B cell (primary cell): ENCODE data around the gene PPP1R36. TPM values are rescaled to one million over a fixed set of nuclear protein-coding genes. Genes with fewer than 3 reads are reported as not detected.
"Not testable (repeated sequence)": the region's sequence is repeated elsewhere in the genome, so short reads cannot be mapped to it uniquely, and the experiment has no call there.

Experiments
- ATAC-seq: fragments of 200-7000 bp; cut with Tn5 transposase; one replicate; pipeline ENCODE4 v1.10.0; 2021; ENCODE audit warnings: low read depth, mild to moderate bottlenecking, moderate number of reproducible peaks, moderate library complexity
- CTCF ChIA-PET: fragments of 350-600 bp; sonication (Branson Sonifier 250); formaldehyde crosslinking; loops from one replicate; lab custom pipeline; 2021; ENCODE audit warnings: antibody characterized with exemption, inconsistent platforms; lab: Charles Lee
- POLR2A ChIA-PET: fragments of 350-600 bp; sonication (Branson Sonifier 250); formaldehyde crosslinking; loops from one replicate; lab custom pipeline; 2021; ENCODE audit warnings: antibody characterized with exemption; lab: Charles Lee
- DNase-seq: peaks from one replicate; pipeline ENCODE4 v3.0.0; 2013
- H2AFZ ChIP-seq: 2 replicates; pipeline ENCODE4 v1.6.1; 2012; ENCODE audit warnings: mild to moderate bottlenecking, low read depth, low read length; ENCODE audit not compliant: insufficient read depth, poor library complexity, severe bottlenecking
- H3K27ac ChIP-seq, 2 donors: 1 replicate in 1 of 2; 2 replicates in 1 of 2; pipeline ENCODE4 v1.5.1; 2012 to 2013; ENCODE audit warnings: low read length in 2 of 2, mild to moderate bottlenecking in 2 of 2, moderate library complexity in 1 of 2
- H3K27me3 ChIP-seq, 4 experiments: fragments of 200-600 bp in 1 of 4; sonication (generic) in 1 of 4; replicated peaks in 1 of 4; 1 replicate in 2 of 4; 2 replicates in 2 of 4; pipeline versions ENCODE4 v1.6.1 to v1.7.0; 2013 to 2016; ENCODE audit warnings: low read length in 3 of 4, mild to moderate bottlenecking in 2 of 4, mixed read lengths in 1 of 4, moderate library complexity in 1 of 4; ENCODE audit not compliant: insufficient read depth in 4 of 4, control insufficient read depth in 3 of 4; ENCODE audit errors: control extremely low read depth in 1 of 4
- H3K36me3 ChIP-seq, 2 experiments: replicated peaks in 1 of 2; 1 replicate in 1 of 2; 2 replicates in 1 of 2; pipeline versions ENCODE4 v1.6.1 to v1.7.1; 2013; ENCODE audit warnings: low read length in 1 of 2; ENCODE audit not compliant: insufficient read depth in 2 of 2, control insufficient read depth in 1 of 2; ENCODE audit errors: control extremely low read depth in 1 of 2, extremely low read depth in 1 of 2
- H3K4me1 ChIP-seq, 2 donors: fragments of 200-600 bp in 1 of 2; sonication (generic) in 1 of 2; 1 replicate in 1 of 2; 2 replicates in 1 of 2; pipeline versions ENCODE4 v1.5.1 to v1.6.1; 2013 to 2017; ENCODE audit warnings: low read length in 2 of 2; ENCODE audit not compliant: control insufficient read depth in 2 of 2, insufficient read depth in 2 of 2
- H3K4me2 ChIP-seq: replicated peaks from 2 replicates; pipeline ENCODE3; 2012; ENCODE audit warnings: mild to moderate bottlenecking, low read depth, low read length; ENCODE audit not compliant: poor library complexity, severe bottlenecking
- H3K4me3 ChIP-seq, 5 experiments: fragments of 200-600 bp in 1 of 5; sonication (generic) in 1 of 5; 1 replicate in 3 of 5; 2 replicates in 2 of 5; pipeline versions ENCODE4 v1.5.1 to v1.7.0; 2011 to 2016; ENCODE audit warnings: low read length in 4 of 5, mild to moderate bottlenecking in 4 of 5, low read depth in 2 of 5, control low read depth in 1 of 5, moderate library complexity in 1 of 5; ENCODE audit not compliant: insufficient read depth in 1 of 5; ENCODE audit errors: control extremely low read depth in 1 of 5, extremely low read depth in 1 of 5
- H3K79me2 ChIP-seq: fragments of 200-600 bp; sonication (generic); one replicate; pipeline ENCODE4 v1.6.0; 2016; ENCODE audit warnings: low read length; ENCODE audit not compliant: control insufficient read depth, insufficient read depth
- H3K9ac ChIP-seq: fragments of 200-600 bp; sonication (generic); 2 replicates; pipeline ENCODE4 v1.6.1; 2017; ENCODE audit warnings: mild to moderate bottlenecking, low read length, moderate library complexity
- H3K9me3 ChIP-seq, 3 donors: one replicate each; pipeline versions ENCODE4 v1.6.1 to v1.7.1; 2013; ENCODE audit warnings: low read length in 2 of 3; ENCODE audit not compliant: control insufficient read depth in 2 of 3, insufficient read depth in 1 of 3; ENCODE audit errors: control extremely low read depth in 1 of 3
- H4K20me1 ChIP-seq: 2 replicates; pipeline ENCODE4 v1.6.0; 2012; ENCODE audit warnings: mild to moderate bottlenecking, low read length; ENCODE audit not compliant: insufficient read depth, control insufficient read depth, poor library complexity, severe bottlenecking
- H3K27ac Mint-ChIP-seq: one replicate; pipeline ENCODE4 v1.8.0; 2021; ENCODE audit warnings: mixed read lengths
- H3K27me3 Mint-ChIP-seq: one replicate; pipeline ENCODE4 v1.8.0; 2021; ENCODE audit warnings: mixed read lengths
- H3K4me1 Mint-ChIP-seq: one replicate; pipeline ENCODE4 v1.8.0; 2021; ENCODE audit warnings: mixed read lengths
- H3K4me3 Mint-ChIP-seq: one replicate; pipeline ENCODE4 v1.8.0; 2021; ENCODE audit warnings: mixed read lengths
- H3K9me3 Mint-ChIP-seq: one replicate; pipeline ENCODE4 v1.8.0; 2022; ENCODE audit warnings: mixed read lengths; ENCODE audit not compliant: insufficient read depth
- CTCF ChIP-seq: fragments of 200-600 bp; IDR thresholded peaks from one replicate; pipeline ENCODE4 v1.8.0; 2022; ENCODE audit warnings: antibody characterized with exemption, mild to moderate bottlenecking
- EZH2 ChIP-seq: IDR thresholded peaks from 2 replicates; pipeline ENCODE4 v1.6.1; 2012; ENCODE audit warnings: borderline replicate concordance, low read depth, mild to moderate bottlenecking, moderate library complexity, low read length; ENCODE audit not compliant: insufficient read depth, poor library complexity, severe bottlenecking
- WGBS: methylation state at CpG from one replicate; pipeline ENCODE4 v1.1.5; 2013; ENCODE audit warnings: missing lambda C conversion rate; ENCODE audit not compliant: insufficient coverage; 5-methylcytosine and 5-hydroxymethylcytosine counted together
- intact Hi-C: fragments of 100-400 bp; cut with micrococcal nuclease; formaldehyde crosslinking; loops from one replicate; pipeline ENCODE4 v1.10.0; 2022
- polyA plus RNA-seq: library from polyadenylated mRNA; depleted of rRNA; stranded (reverse); fragments of >200 nt; gene quantifications from 2 replicates; pipeline ENCODE4 v1.2.3, GENCODE V29; 2012
- total RNA-seq, 2 donors: library from RNA; stranded (reverse); fragments of 120-200 nt in 1 of 2; gene quantifications; 1 replicate in 1 of 2; 2 replicates in 1 of 2; pipeline versions ENCODE4 v1.2.3 to v1.2.4, GENCODE V29; 2013 to 2022

The PPP1R36 gene
- total and polyA plus RNA-seq, 2 donors (not counting 1 experiment from before 2014, with no cell fraction given) = 0.06 TPM; not detected in 1

DNA sequence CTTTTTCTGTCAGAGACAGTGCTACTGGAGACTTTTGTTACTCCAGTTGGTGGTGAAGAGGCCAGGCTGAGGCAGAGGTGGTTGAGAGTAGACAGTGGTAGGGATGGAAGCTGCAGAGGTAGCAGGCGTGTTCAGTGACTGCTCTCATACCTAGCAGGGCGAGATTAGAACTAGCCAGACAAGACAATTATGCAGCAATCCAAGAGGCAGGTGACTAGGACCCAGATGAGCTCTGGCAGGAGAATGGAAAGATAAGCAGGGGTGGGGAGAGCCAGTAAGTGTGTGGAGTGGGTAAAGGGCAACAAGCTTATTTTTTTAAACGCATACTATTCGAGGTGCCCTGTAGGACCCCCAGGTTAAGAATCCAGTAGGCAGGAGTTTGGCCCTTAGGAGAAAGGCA, 4.8 kb downstream of the PPP1R36 start:
- no peak overlapping the region for H3K9ac ChIP-seq
- intact Hi-C loops = no loop called here

GRCh38 chr14:64556526-64556925, 6.8 kb downstream of the PPP1R36 start:
- intact Hi-C loops = no loop called here
- CTCF ChIA-PET = interaction anchor here (1.2 kb wide), 1 partner anchor 80 kb away, joined by 3 read pairs; no protein-coding TSS in a partner anchor

More for the DNA sequence above, 4.8 kb downstream of the PPP1R36 start:
- no peak overlapping the region for H2AFZ ChIP-seq
- peaks cover 0 to 10% (median 4%) of the 10 kb centered on the region in 4 experiments for H3K27me3 ChIP-seq
- Mint-ChIP-seq H3K4me1 (peaks cover 8% of the 10 kb centered on the region), H3K27me3 (peaks cover 22% of the 10 kb centered on the region), H3K27ac (no peak overlapping the region), H3K9me3 (no peaks in the 10 kb centered on the region), H3K4me3 (no peak overlapping the region)
- no peaks in the 10 kb centered on the region for H4K20me1 ChIP-seq
- H3K4me2 ChIP-seq = no peak overlapping the region
- ChIA-PET POLR2A (no interaction called here), CTCF (no interaction called here)
- no peak overlapping the region for H3K4me3 ChIP-seq
- TF ChIP-seq EZH2 (no peak), CTCF (no peak)
- H3K79me2 ChIP-seq = no peaks in the 10 kb centered on the region
- no peak overlapping the region for H3K27ac ChIP-seq
- no peaks in the 10 kb centered on the region for H3K36me3 ChIP-seq
- H3K4me1 ChIP-seq = peaks cover 7 to 11% of the 10 kb centered on the region in 2 donors
- ATAC-seq (no peak), DNase-seq (no peak)
- no peaks in the 10 kb centered on the region for H3K9me3 ChIP-seq
- WGBS = 95% methylated on average over 4 of the region's 4 CpGs

GRCh38 chr14:64558216-64558615, 8.5 kb downstream of the PPP1R36 start:
- WGBS = 90% methylated on average over 2 of the region's 2 CpGs
- H3K36me3 ChIP-seq, H3K9me3 Mint-ChIP-seq, H3K4me1 Mint-ChIP-seq, ATAC-seq, H3K9me3 ChIP-seq, H3K27ac Mint-ChIP-seq, H3K4me2 ChIP-seq, H3K4me3 ChIP-seq, DNase-seq, H3K9ac ChIP-seq, H3K27ac ChIP-seq, H3K79me2 ChIP-seq, H3K27me3 ChIP-seq, intact Hi-C loops, H4K20me1 ChIP-seq, H3K4me3 Mint-ChIP-seq, H3K4me1 ChIP-seq, CTCF ChIA-PET, POLR2A ChIA-PET, H3K27me3 Mint-ChIP-seq, H2AFZ ChIP-seq: not testable (repeated sequence)

More at GRCh38 chr14:64556526-64556925, 6.8 kb downstream of the PPP1R36 start:
- H3K27ac Mint-ChIP-seq = no peak overlapping the region
- H3K36me3 ChIP-seq = no peaks in the 10 kb centered on the region
- peaks cover 8% of the 10 kb centered on the region for H3K27me3 Mint-ChIP-seq
- H2AFZ ChIP-seq = no peak overlapping the region
- no peaks in the 10 kb centered on the region for H3K4me1 Mint-ChIP-seq
- POLR2A ChIA-PET = no interaction called here
- H3K79me2 ChIP-seq = no peaks in the 10 kb centered on the region
- no peaks in the 10 kb centered on the region for H3K9me3 ChIP-seq
- DNase-seq (no peak), ATAC-seq (no peak)
- no peak overlapping the region for H3K4me2 ChIP-seq
- no peaks in the 10 kb centered on the region for H3K27me3 ChIP-seq
- H3K9me3 Mint-ChIP-seq = no peaks in the 10 kb centered on the region
- H3K4me3 ChIP-seq = no peak overlapping the region
- H3K4me1 ChIP-seq = no peaks in the 10 kb centered on the region
- no peak overlapping the region for H3K27ac ChIP-seq
- no peak overlapping the region for H3K9ac ChIP-seq
- no peak overlapping the region for H3K4me3 Mint-ChIP-seq
- 100% methylated on average over 3 of the region's 5 CpGs for whole genome bisulfite sequencing
- no peak for TF ChIP-seq EZH2
- no peaks in the 10 kb centered on the region for H4K20me1 ChIP-seq
